Measurements from ENCODE around the gene CNIH1.

Gene CNIH1

DNA sequence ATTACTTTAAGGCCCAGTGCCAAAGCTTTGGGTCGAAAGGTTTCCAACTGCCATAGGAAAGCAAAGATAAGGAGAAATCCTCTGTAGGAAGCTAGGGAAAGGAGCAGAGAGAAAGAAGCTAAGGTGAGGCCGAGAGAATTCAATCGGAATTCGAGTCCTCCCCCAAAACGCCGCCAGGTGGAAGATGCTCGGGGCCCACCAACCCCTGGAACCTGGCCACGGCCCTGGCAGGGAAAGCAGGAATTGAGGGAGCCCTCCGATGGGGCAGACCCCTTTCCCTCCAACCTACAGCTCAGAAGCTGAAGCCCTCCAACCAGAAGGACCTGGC, 47.1 kb upstream of the CNIH1 start:
- Histone ChIP-seq H3K36me3 (peaks cover 4% of the 10 kb centered on the region), H3K27me3 (no peaks in the 10 kb centered on the region), H3K9me3 (no peaks in the 10 kb centered on the region), H3K4me1 (no peaks in the 10 kb centered on the region; the same call in 1 of the 2 replicates), H3K4me3 (ENCODE audit: low read depth, low read length) (peak overlapping the region; percentile 76)
- DNase-seq = no peak
- TF ChIP-seq, protein P1, sequence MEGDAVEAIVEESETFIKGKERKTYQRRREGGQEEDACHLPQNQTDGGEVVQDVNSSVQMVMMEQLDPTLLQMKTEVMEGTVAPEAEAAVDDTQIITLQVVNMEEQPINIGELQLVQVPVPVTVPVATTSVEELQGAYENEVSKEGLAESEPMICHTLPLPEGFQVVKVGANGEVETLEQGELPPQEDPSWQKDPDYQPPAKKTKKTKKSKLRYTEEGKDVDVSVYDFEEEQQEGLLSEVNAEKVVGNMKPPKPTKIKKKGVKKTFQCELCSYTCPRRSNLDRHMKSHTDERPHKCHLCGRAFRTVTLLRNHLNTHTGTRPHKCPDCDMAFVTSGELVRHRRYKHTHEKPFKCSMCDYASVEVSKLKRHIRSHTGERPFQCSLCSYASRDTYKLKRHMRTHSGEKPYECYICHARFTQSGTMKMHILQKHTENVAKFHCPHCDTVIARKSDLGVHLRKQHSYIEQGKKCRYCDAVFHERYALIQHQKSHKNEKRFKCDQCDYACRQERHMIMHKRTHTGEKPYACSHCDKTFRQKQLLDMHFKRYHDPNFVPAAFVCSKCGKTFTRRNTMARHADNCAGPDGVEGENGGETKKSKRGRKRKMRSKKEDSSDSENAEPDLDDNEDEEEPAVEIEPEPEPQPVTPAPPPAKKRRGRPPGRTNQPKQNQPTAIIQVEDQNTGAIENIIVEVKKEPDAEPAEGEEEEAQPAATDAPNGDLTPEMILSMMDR (IDR thresholded peaks at IDR 0.05; ENCODE audit: low read depth, low read length) = peak; percentile 14; the same call in 1 of the 2 replicates

DNA sequence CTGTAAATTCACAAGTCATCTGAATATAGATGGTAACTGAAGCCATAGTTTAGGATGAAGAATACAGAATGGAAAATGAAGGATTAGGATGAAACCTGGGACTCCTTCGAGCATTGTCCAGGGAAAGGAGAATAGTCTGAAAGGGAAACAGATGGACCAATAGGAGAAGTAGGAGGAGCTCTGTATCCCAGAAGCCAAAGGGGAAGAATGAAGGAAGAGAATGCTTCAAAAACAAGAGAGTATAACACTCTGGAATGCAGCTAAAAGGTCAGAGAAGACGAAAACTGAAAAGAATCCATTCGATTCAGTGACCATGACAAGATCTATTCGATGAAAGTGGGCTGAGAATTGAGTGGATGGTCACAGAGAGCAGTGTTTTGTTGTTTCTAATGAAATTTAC, 46.6 kb upstream of the CNIH1 start:
- DNase-seq = no peak
- peaks cover 10% of the 10 kb centered on the region for H3K36me3 ChIP-seq
- no peaks in the 10 kb centered on the region for H3K27me3 ChIP-seq
- H3K4me3 ChIP-seq (ENCODE audit: low read depth, low read length) = peak overlapping the region; percentile 76
- TF ChIP-seq, protein P1 (IDR thresholded peaks at IDR 0.05; ENCODE audit: low read depth, low read length) = no peak
- no peaks in the 10 kb centered on the region for H3K9me3 ChIP-seq
- no peaks in the 10 kb centered on the region; the same call in 1 of the 2 replicates for H3K4me1 ChIP-seq

DNA sequence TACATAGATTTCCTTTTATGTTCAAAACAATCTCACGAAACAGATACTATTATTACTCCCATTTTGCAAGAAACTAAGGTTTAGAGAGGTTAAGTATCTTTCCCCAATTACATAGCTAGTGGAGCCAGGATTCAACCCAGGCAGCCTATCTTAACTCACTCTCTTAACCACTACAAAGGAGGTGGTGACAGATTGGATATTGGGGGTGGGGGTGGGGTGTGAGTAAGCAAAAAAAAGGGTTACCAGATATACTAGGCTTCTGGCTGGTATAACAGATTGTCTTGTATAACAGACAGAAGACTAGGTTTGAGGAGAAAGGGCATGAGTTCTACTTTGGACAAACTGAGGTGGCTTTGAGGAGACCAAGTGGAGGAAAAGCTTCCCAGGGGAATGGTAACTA, 45.5 kb upstream of the CNIH1 start:
- no peak for DNase-seq
- TF ChIP-seq, protein P1 (IDR thresholded peaks at IDR 0.05; ENCODE audit: low read depth, low read length) = no peak
- H3K4me3 ChIP-seq (ENCODE audit: low read depth, low read length) = no peak overlapping the region
- no peaks in the 10 kb centered on the region for H3K9me3 ChIP-seq
- H3K27me3 ChIP-seq = no peaks in the 10 kb centered on the region
- no peaks in the 10 kb centered on the region; the same call in 1 of the 2 replicates for H3K4me1 ChIP-seq
- peaks cover 20% of the 10 kb centered on the region for H3K36me3 ChIP-seq

DNA sequence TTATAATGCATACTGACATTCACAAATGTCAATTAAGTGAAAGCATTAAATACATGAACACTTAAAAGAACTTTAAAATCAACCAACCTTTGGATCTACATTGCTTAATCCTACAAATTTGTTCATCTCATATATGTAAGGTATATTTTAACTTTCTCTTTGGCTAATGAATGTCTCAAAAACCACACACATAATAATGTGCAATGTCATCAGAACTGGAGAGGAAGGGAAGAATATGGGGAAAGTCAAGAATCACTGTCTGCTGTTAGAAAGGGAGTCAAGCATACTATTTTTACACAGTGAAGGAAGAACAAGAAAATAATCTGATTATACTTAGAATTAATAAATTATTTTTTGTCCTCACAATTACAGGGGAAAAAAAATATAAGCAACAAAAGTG, 42.7 kb upstream of the CNIH1 start:
- Histone ChIP-seq H3K9me3 (no peaks in the 10 kb centered on the region), H3K27me3 (no peaks in the 10 kb centered on the region), H3K4me1 (no peaks in the 10 kb centered on the region; the same call in 1 of the 2 replicates), H3K4me3 (ENCODE audit: low read depth, low read length) (no peak overlapping the region), H3K36me3 (peaks cover 26% of the 10 kb centered on the region)
- TF ChIP-seq, protein P1 (IDR thresholded peaks at IDR 0.05; ENCODE audit: low read depth, low read length) = no peak
- DNase-seq = no peak

DNA sequence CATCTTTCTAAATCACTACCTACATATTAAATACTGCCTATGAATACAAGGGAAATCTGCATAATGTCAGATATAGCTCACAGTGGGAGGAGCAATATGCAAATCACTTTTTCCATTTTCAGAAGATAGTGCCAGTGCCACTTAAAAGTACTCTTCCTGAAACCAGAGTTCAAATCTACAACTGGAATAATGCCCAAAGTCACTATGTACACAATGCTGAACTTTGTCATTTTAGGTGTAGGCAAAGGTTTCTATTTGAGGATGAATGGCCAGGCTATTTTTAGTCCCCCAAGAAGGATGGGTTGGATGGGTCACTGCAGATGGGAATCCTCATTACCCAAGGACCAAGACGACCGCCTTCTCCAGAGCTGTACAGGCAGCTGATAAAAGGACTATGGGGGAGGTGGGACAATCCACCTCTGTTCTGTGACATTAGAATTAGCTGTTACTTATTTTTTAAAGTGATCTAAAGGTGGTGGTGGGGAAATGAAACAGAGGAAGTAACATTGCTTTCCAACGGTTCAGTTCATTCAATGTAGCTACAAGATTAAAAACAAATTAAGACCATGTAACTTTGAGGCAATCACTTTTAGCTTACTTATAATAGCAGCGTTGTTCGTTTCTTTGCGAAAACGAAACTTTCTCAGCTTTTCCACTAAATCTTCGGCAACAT, 42.0 kb upstream of the CNIH1 start:
- Histone ChIP-seq H3K9me3 (no peaks in the 10 kb centered on the region), H3K27me3 (no peaks in the 10 kb centered on the region), H3K4me1 (no peaks in the 10 kb centered on the region; the same call in 1 of the 2 replicates), H3K36me3 (peaks cover 28% of the 10 kb centered on the region), H3K4me3 (ENCODE audit: low read depth, low read length) (no peak overlapping the region)
- no peak for DNase-seq
- TF ChIP-seq, protein P1 (IDR thresholded peaks at IDR 0.05; ENCODE audit: low read depth, low read length) = no peak

DNA sequence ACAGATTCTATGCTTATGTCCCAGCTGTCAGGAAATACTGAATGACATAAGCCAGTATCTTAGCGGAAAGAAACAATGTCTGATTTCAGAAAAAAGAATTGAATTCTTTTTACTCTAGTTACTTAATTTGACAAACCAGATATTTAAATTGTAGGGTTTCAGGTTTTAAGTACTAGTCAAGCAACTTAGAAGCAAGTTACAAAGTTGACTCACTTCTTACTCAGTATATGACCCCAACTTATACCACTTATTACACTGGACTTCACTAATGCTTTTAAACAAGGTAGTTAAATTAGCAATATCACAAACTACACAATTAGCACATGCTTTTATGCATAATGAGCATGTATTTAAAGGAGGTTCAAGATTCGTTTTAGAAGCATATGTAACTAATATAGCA, 40.5 kb upstream of the CNIH1 start:
- H3K4me1 ChIP-seq = no peaks in the 10 kb centered on the region; the same call in 1 of the 2 replicates
- no peak overlapping the region for H3K4me3 ChIP-seq (ENCODE audit: low read depth, low read length)
- no peaks in the 10 kb centered on the region for H3K9me3 ChIP-seq
- DNase-seq = no peak
- TF ChIP-seq, protein P1 (IDR thresholded peaks at IDR 0.05; ENCODE audit: low read depth, low read length) = no peak
- H3K27me3 ChIP-seq = no peaks in the 10 kb centered on the region
- H3K36me3 ChIP-seq = peaks cover 28% of the 10 kb centered on the region
